ENCODE results near the gene WIF1.
A peak's percentile ranks its signal among the peaks of the same experiment; 100 is the strongest.

Gene WIF1, protein sequence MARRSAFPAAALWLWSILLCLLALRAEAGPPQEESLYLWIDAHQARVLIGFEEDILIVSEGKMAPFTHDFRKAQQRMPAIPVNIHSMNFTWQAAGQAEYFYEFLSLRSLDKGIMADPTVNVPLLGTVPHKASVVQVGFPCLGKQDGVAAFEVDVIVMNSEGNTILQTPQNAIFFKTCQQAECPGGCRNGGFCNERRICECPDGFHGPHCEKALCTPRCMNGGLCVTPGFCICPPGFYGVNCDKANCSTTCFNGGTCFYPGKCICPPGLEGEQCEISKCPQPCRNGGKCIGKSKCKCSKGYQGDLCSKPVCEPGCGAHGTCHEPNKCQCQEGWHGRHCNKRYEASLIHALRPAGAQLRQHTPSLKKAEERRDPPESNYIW

DNA sequence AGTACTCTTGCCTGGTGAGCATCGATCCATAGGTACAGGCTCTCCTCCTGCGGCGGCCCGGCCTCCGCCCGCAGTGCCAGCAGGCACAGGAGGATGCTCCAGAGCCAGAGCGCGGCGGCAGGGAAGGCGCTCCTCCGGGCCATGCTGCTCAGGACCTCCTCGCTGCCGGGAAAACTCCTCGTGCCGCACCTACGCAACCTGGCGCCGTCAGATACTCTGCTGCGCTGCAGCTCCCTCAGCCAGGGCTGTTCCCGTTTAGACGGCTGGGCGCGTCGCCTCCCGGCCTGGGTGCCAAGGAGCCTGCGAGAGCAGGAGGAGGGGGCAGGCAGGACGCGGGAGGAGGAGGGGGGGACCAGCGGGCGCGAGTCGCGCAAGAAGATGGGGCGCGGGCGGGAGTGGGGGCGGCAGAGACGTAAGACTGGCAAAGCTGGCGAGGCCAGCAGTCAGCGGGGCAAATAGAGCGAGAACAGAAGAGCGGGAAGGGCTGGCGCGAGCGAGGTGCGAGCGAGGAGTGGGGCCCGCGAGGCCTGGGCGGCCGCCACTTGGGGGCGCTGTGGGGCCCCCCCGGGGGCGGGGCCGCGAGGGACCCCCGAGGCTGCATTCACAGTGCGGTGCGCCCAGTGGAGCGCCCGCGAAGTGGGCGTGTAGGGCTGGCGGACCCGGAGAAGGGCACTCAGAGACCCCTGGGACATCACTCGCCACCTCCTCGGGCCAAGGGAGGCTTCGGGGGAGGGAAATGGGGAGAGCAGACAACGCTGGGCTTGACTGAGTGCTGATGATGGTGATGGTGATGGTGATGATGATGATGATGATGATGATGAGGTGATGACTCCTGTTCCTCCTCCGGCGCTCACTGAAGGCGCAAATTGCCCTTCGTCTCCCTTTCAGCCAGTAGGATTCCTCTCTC, at the start of gene WIF1:
Gene WIF1, minus strand, starts transcription at position 257 of the 907 bp plus-strand sequence. Its CDS starts 114 bp downstream, at position 143.
- Histone ChIP-seq H3K36me3 (ENCODE audit: control insufficient read depth in 2 of 2, insufficient read depth in 2 of 2, low read length in 2 of 2) (no peaks in the 10 kb centered on the region), H3K9ac (ENCODE audit: low read depth in 1 of 2, low read length in 2 of 2) (no peak within 1 kb of the TSS), H3K4me1 (ENCODE audit: control insufficient read depth in 2 of 2, insufficient read depth in 2 of 2, low read length in 2 of 2) (no peaks in the 10 kb centered on the region), H3K4me3 (ENCODE audit: low read length in 2 of 2) (no peak within 1 kb of the TSS), H3K27ac (ENCODE audit: low read depth in 2 of 2, low read length in 2 of 2) (no peak within 1 kb of the TSS), H3K27me3 (ENCODE audit: control insufficient read depth in 2 of 2, insufficient read depth in 2 of 2, low read length in 2 of 2) (peaks cover 29 to 48% of the 10 kb centered on the region in 2 donors), H3K9me3 (ENCODE audit: control insufficient read depth in 2 of 2, low read length in 2 of 2) (no peaks in the 10 kb centered on the region)

DNA sequence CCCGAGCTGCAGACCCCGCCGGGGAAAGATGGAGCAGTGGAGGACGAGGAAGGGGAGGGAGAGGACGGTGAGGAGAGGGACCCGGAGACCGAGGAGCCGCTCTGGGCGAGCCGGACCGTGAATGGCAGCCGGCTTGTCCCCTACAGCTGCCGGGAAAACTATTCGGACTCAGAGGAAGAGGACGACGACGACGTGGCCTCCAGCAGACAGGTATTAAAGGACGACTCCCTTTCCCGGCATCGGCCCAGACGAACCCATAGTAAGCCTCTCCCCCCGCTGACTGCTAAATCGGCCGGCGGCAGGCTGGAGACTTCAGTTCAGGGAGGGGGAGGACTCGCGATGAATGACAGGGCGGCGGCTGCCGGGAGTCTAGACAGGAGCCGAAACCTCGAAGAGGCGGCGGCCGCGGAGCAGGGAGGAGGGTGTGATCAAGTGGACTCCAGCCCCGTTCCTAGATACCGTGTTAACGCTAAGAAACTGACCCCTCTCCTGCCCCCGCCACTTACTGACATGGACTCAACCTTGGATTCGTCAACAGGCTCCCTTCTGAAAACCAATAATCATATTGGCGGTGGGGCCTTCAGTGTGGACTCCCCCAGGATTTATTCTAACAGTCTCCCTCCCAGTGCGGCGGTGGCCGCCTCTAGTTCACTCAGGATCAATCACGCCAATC, 49.2 kb upstream of the WIF1 start:
- Histone ChIP-seq H3K27me3 (ENCODE audit: control insufficient read depth in 2 of 2, insufficient read depth in 2 of 2, low read length in 2 of 2) (no peaks in the 10 kb centered on the region), H3K4me1 (ENCODE audit: control insufficient read depth in 2 of 2, insufficient read depth in 2 of 2, low read length in 2 of 2) (peaks cover 17 to 23% of the 10 kb centered on the region in 2 donors), H3K9me3 (ENCODE audit: control insufficient read depth in 2 of 2, low read length in 2 of 2) (no peaks in the 10 kb centered on the region), H3K27ac (ENCODE audit: low read depth in 2 of 2, low read length in 2 of 2) (peak overlapping the region; percentile 94 to 96), H3K36me3 (ENCODE audit: control insufficient read depth in 2 of 2, insufficient read depth in 2 of 2, low read length in 2 of 2) (peaks cover under 1 to 5% of the 10 kb centered on the region in 2 donors), H3K9ac (ENCODE audit: low read depth in 1 of 2, low read length in 2 of 2) (peak overlapping the region; percentile 89 to 95), H3K4me3 (ENCODE audit: low read length in 2 of 2) (peak overlapping the region; percentile 93 to 94)

DNA sequence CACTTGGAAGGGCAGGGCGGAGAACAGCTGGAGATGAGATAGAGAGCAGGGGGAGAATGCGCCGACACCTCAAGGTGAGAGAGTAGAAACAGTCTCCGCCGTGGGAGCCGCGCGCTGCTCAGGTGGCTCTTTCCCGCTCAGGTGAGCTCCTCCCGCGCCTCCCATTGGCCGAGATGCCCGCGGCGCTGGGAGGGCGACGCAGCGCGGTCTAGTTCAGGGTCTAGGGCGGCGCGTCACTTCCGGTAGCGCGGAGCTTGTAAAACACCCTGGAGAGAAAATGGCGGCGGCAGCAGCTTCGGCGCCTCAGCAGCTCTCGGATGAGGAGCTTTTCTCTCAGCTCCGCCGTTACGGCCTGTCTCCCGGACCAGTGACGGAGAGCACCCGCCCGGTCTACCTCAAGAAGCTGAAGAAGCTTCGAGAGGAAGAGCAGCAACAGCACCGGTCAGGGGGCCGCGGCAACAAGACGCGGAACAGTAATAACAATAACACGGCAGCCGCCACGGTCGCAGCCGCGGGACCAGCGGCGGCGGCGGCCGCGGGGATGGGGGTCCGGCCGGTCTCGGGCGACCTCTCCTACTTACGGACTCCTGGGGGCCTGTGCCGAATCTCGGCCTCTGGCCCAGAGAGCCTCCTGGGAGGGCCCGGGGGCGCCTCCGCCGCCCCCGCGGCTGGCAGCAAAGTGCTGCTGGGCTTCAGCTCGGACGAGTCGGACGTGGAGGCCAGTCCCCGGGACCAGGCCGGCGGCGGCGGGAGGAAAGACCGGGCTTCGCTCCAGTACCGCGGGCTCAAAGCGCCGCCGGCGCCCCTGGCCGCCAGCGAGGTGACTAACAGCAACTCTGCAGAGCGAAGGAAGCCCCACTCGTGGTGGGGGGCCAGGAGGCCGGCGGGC, 48.5 kb upstream of the WIF1 start, which contains the start of gene LEMD3:
Gene LEMD3, plus strand, starts transcription at position 264 of the 889 bp plus-strand sequence. Its CDS starts 14 bp downstream, at position 278.
- no peaks in the 10 kb centered on the region for H3K27me3 ChIP-seq (ENCODE audit: control insufficient read depth in 2 of 2, insufficient read depth in 2 of 2, low read length in 2 of 2)
- H3K9me3 ChIP-seq (ENCODE audit: control insufficient read depth in 2 of 2, low read length in 2 of 2), result no peaks in the 10 kb centered on the region
- peaks cover 17 to 23% of the 10 kb centered on the region in 2 donors for H3K4me1 ChIP-seq (ENCODE audit: control insufficient read depth in 2 of 2, insufficient read depth in 2 of 2, low read length in 2 of 2)
- H3K4me3 ChIP-seq (ENCODE audit: low read length in 2 of 2), result peak within 1 kb of the TSS; percentile 93 to 94
- H3K27ac ChIP-seq (ENCODE audit: low read depth in 2 of 2, low read length in 2 of 2), result peak within 1 kb of the TSS; percentile 94 to 96
- peak within 1 kb of the TSS; percentile 89 to 95 for H3K9ac ChIP-seq (ENCODE audit: low read depth in 1 of 2, low read length in 2 of 2)
- H3K36me3 ChIP-seq (ENCODE audit: control insufficient read depth in 2 of 2, insufficient read depth in 2 of 2, low read length in 2 of 2), result peaks cover 0 to 2% of the 10 kb centered on the region in 2 donors

DNA sequence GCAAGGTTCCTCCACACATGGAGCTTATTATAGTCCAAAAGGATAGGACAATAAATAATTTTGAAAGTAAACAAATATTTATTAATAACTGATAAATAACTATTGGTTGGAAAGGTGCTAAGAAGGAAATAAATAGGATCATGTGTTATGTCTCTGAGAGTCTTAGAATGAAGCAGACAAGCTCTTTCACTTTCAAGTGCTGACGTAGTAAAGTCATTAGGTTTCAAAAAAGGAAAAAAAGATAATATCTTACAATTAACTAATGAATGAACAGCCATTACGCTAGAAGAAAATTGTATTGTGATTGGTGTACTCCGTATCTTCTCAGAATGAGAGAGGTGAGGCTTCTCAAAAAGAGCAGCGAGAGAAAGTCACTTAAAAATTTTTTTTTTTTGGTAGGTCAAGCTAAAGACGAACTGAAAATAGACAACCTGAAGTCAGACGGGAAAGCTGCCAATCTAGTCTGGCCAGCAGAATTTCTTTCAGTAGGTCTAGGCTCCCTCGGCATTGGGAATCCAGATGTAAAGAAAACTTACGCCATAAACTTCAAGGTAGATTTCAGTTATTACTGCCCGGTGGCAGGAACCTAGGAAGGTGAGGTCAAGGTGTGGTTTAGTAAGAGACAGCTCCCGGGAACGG, 47.7 kb upstream of the WIF1 start:
- peak overlapping the region; percentile 89 to 95 for H3K9ac ChIP-seq (ENCODE audit: low read depth in 1 of 2, low read length in 2 of 2)
- no peaks in the 10 kb centered on the region for H3K27me3 ChIP-seq (ENCODE audit: control insufficient read depth in 2 of 2, insufficient read depth in 2 of 2, low read length in 2 of 2)
- peak overlapping the region; percentile 94 to 96 for H3K27ac ChIP-seq (ENCODE audit: low read depth in 2 of 2, low read length in 2 of 2)
- peaks cover 17 to 23% of the 10 kb centered on the region in 2 donors for H3K4me1 ChIP-seq (ENCODE audit: control insufficient read depth in 2 of 2, insufficient read depth in 2 of 2, low read length in 2 of 2)
- H3K4me3 ChIP-seq (ENCODE audit: low read length in 2 of 2), result peak overlapping the region; percentile 93 to 94
- H3K9me3 ChIP-seq (ENCODE audit: control insufficient read depth in 2 of 2, low read length in 2 of 2), result no peaks in the 10 kb centered on the region
- no peaks in the 10 kb centered on the region for H3K36me3 ChIP-seq (ENCODE audit: control insufficient read depth in 2 of 2, insufficient read depth in 2 of 2, low read length in 2 of 2)

DNA sequence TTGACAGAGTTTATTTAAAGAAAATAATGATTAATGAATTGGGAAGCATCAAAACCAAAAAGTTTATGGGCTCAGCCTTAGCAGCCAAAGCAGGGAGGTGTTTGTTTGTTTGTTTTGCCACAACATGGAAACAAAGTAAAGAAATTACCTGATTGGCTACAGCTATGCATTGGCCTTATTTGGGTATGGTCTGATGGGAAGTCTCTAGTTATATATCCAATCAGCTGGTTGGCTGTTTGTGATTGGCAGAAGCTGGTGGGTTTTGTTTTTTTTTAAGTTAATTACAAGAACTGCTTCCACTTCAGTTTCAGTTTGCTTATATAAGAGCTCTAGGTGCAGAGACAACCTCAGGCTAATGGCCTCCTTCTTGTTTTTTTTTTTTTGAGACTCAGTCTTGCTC, 43.7 kb upstream of the WIF1 start:
- H3K27me3 ChIP-seq (ENCODE audit: control insufficient read depth in 2 of 2, insufficient read depth in 2 of 2, low read length in 2 of 2), result no peaks in the 10 kb centered on the region
- no peaks in the 10 kb centered on the region for H3K9me3 ChIP-seq (ENCODE audit: control insufficient read depth in 2 of 2, low read length in 2 of 2)
- no peak overlapping the region for H3K9ac ChIP-seq (ENCODE audit: low read depth in 1 of 2, low read length in 2 of 2)
- H3K36me3 ChIP-seq (ENCODE audit: control insufficient read depth in 2 of 2, insufficient read depth in 2 of 2, low read length in 2 of 2), result no peaks in the 10 kb centered on the region
- no peak overlapping the region for H3K27ac ChIP-seq (ENCODE audit: low read depth in 2 of 2, low read length in 2 of 2)
- no peak overlapping the region for H3K4me3 ChIP-seq (ENCODE audit: low read length in 2 of 2)
- H3K4me1 ChIP-seq (ENCODE audit: control insufficient read depth in 2 of 2, insufficient read depth in 2 of 2, low read length in 2 of 2), result peaks cover 2 to 7% of the 10 kb centered on the region in 2 donors

DNA sequence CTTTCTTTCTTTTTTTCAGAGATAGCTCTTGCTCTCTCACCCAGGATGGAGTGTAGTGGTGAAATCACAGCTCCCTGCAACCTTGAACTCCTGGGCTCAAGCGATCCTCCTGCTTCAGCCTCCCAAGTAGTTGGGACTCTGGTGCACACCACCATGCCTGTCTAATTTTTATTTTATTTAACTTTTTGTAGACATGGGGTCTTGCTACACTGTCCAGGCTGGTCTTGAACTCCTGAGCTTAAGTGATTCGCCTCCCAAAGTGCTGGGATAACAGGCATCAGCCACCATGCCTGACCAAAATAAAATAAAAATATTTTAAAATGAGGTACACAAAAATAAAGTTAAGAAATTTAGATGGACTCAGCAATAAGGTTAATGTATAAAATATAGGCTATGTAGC, 43.1 kb upstream of the WIF1 start:
- Histone ChIP-seq H3K9me3 (ENCODE audit: control insufficient read depth in 2 of 2, low read length in 2 of 2) (no peaks in the 10 kb centered on the region), H3K27ac (ENCODE audit: low read depth in 2 of 2, low read length in 2 of 2) (no peak overlapping the region), H3K4me3 (ENCODE audit: low read length in 2 of 2) (no peak overlapping the region), H3K9ac (ENCODE audit: low read depth in 1 of 2, low read length in 2 of 2) (no peak overlapping the region), H3K27me3 (ENCODE audit: control insufficient read depth in 2 of 2, insufficient read depth in 2 of 2, low read length in 2 of 2) (no peaks in the 10 kb centered on the region), H3K36me3 (ENCODE audit: control insufficient read depth in 2 of 2, insufficient read depth in 2 of 2, low read length in 2 of 2) (no peaks in the 10 kb centered on the region), H3K4me1 (ENCODE audit: control insufficient read depth in 2 of 2, insufficient read depth in 2 of 2, low read length in 2 of 2) (peaks cover 2 to 7% of the 10 kb centered on the region in 2 donors)

DNA sequence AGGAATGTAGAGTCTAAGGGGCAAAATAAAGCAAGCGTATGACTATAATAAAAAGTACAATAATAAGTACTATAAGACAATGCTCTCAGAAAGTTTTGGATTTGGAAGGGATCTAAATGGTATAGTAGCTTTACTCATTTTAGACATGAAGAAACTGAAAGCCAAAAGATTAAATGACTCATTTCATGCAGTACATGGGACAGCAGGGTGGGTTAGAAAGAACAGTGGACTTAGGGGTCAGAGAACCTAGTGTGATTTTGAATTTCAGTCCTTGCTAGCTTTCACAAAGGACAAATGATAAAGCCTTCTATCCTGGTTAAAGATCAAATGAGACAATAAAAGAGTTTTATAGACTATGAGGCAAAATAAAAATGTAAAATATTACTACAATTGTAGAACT, 41.5 kb upstream of the WIF1 start:
- no peaks in the 10 kb centered on the region for H3K27me3 ChIP-seq (ENCODE audit: control insufficient read depth in 2 of 2, insufficient read depth in 2 of 2, low read length in 2 of 2)
- H3K9me3 ChIP-seq (ENCODE audit: control insufficient read depth in 2 of 2, low read length in 2 of 2), result no peaks in the 10 kb centered on the region
- no peak overlapping the region for H3K4me3 ChIP-seq (ENCODE audit: low read length in 2 of 2)
- no peak overlapping the region for H3K9ac ChIP-seq (ENCODE audit: low read depth in 1 of 2, low read length in 2 of 2)
- no peaks in the 10 kb centered on the region for H3K4me1 ChIP-seq (ENCODE audit: control insufficient read depth in 2 of 2, insufficient read depth in 2 of 2, low read length in 2 of 2)
- no peak overlapping the region for H3K27ac ChIP-seq (ENCODE audit: low read depth in 2 of 2, low read length in 2 of 2)
- no peaks in the 10 kb centered on the region for H3K36me3 ChIP-seq (ENCODE audit: control insufficient read depth in 2 of 2, insufficient read depth in 2 of 2, low read length in 2 of 2)

DNA sequence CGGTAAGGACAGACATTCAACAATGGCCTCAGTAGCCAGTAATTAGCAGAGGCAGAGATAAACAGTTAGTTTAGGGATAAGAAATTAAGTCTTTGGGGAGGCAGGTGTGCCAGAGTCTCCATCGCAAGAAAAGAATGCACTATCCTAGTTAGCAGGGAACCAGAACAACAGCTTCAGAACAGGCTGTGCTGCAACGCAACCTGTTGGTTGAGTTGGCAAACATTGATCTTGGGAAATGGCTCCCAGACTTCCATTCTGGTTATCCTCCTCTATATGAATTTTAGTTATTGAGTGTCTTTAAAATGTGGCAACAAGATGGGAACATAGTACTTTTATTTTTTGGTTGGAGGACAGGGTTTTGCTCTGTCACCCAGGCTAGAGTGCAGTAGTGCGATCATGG, 36.0 kb upstream of the WIF1 start:
- H3K4me3 ChIP-seq (ENCODE audit: low read length in 2 of 2), result peak overlapping the region in 1 of 2 donors; percentile 28
- no peak overlapping the region for H3K9ac ChIP-seq (ENCODE audit: low read depth in 1 of 2, low read length in 2 of 2)
- H3K36me3 ChIP-seq (ENCODE audit: control insufficient read depth in 2 of 2, insufficient read depth in 2 of 2, low read length in 2 of 2), result no peaks in the 10 kb centered on the region
- H3K9me3 ChIP-seq (ENCODE audit: control insufficient read depth in 2 of 2, low read length in 2 of 2), result no peaks in the 10 kb centered on the region
- H3K4me1 ChIP-seq (ENCODE audit: control insufficient read depth in 2 of 2, insufficient read depth in 2 of 2, low read length in 2 of 2), result no peaks in the 10 kb centered on the region
- H3K27me3 ChIP-seq (ENCODE audit: control insufficient read depth in 2 of 2, insufficient read depth in 2 of 2, low read length in 2 of 2), result no peaks in the 10 kb centered on the region
- H3K27ac ChIP-seq (ENCODE audit: low read depth in 2 of 2, low read length in 2 of 2), result no peak overlapping the region

DNA sequence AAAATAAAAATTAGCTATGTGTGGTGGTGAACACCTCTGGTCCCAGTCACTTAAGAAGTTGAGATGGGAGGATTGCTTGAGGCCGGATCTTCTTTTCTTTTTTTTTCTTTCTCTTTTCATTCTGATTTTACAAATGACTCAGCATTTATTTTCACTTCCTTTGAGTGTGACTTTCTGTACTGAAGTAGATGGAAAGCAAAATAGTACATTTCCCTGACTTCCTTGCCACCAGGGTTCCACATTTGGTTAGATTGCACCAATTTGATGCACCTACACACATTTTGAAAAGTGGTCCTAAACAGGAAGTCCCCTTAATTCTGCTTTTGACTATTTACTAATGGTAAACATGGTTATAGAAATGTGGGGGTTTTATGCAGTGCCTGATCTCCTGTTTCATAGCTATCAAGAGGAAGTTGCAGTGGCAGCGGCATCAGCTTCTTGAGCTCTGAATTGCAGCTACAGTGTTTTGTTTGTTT, 35.3 kb upstream of the WIF1 start:
- Histone ChIP-seq H3K36me3 (ENCODE audit: control insufficient read depth in 2 of 2, insufficient read depth in 2 of 2, low read length in 2 of 2) (no peaks in the 10 kb centered on the region), H3K4me1 (ENCODE audit: control insufficient read depth in 2 of 2, insufficient read depth in 2 of 2, low read length in 2 of 2) (no peaks in the 10 kb centered on the region), H3K4me3 (ENCODE audit: low read length in 2 of 2) (peak overlapping the region in 1 of 2 donors; percentile 28), H3K9me3 (ENCODE audit: control insufficient read depth in 2 of 2, low read length in 2 of 2) (no peaks in the 10 kb centered on the region), H3K27me3 (ENCODE audit: control insufficient read depth in 2 of 2, insufficient read depth in 2 of 2, low read length in 2 of 2) (no peaks in the 10 kb centered on the region), H3K9ac (ENCODE audit: low read depth in 1 of 2, low read length in 2 of 2) (no peak overlapping the region), H3K27ac (ENCODE audit: low read depth in 2 of 2, low read length in 2 of 2) (no peak overlapping the region)

Measured in mucosa of rectum (tissue), 2 donors.